GM21528 (cell line): ENCODE data around the gene FAM181A.

Source experiments
- ATAC-seq: cut with Tn5 transposase; IDR thresholded peaks from one replicate; pipeline ENCODE4 v1.9.1; 2021; ENCODE audit warnings: mild to moderate bottlenecking, moderate library complexity; ENCODE audit not compliant: unreplicated experiment, low FRiP score

Gene FAM181A

DNA sequence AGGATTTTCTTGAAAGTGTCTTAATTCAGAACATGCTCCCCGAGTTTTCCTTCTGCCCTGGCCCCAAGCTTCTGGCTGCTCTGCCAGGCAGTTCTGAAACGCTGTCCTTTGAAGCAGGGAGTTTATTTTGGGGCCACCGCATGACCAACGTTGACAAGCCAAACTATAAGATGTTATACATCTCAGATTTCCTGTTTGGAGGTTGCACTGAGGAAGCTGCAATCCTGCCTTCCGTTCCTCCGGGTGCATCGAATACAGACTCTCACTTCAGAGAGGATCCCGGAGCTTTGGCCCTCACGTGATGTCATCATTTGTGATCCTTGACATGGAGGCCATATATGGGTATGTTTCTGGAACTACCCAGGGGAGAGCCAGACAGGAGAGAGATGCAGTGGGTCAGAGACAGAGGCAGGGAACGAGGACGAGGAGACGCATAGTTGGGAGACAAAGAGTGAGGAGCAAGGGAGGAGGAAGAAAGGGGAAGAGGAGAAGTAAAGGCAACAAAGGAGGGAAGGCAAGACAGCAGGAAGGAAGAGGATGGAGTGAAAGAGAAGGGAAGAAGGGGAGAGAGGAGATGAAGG lies 49.4 kb downstream of the FAM181A start, which contains the start of gene ASB2:
ASB2 (minus strand) TSS at position 94 of the 581 bp plus-strand sequence. CDS start 12,031 bp downstream, outside the sequence.
- ATAC-seq: peak; percentile 18

GRCh38 chr14:93977171-93977570 lies 50.0 kb downstream of the FAM181A start:
- ATAC-seq: no peak

- peak; percentile 53 for ATAC-seq
Observed at GRCh38 chr14:93977790-93978581, 50.8 kb downstream of the FAM181A start.

DNA sequence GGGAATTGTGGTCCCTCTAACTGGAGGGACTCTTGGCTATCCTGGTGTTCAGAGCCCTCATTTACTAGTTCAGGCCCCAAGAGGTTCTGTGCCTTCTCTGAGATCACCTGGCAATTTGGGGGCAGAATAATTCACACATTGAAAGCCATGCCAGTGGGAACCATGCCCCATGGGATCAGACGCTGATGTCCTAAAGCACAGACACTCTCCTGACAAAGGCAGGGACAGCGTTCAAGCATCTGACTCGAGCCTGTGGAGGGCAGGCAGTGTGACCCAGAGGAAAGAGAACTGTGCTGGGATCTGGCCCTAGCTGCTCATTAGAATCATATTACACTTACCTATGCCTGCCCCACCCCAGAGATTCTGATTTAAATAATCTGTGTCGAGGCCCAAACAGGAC lies 51.6 kb downstream of the FAM181A start:
- ATAC-seq: no peak
